IPS-18c (cell line): Measurements from ENCODE around the gene SIL1.

Experiments
- H3K4me3 ChIP-seq: 2 replicates; pipeline ENCODE4 v1.7.0; 2013; ENCODE audit warnings: low read depth, mild to moderate bottlenecking, low read length, moderate library complexity; ENCODE audit not compliant: insufficient read depth
- H3K9me3 ChIP-seq: one replicate; pipeline ENCODE4 v1.6.1; 2013; ENCODE audit warnings: mild to moderate bottlenecking, low read length, moderate library complexity; ENCODE audit not compliant: control insufficient read depth, insufficient read depth

The SIL1 gene

GRCh38 chr5:138974227-138975063 is 223.7 kb downstream of the SIL1 start:
- Histone ChIP-seq H3K9me3 (no peaks in the 10 kb centered on the region), H3K4me3 (no peak overlapping the region)

- Histone ChIP-seq H3K9me3 (no peaks in the 10 kb centered on the region), H3K4me3 (no peak overlapping the region)
These were observed 225.3 kb downstream of the SIL1 start for GRCh38 chr5:138972836-138973235.

GRCh38 chr5:138972230-138972629 is 225.9 kb downstream of the SIL1 start:
- H3K4me3 ChIP-seq, result no peak overlapping the region
- H3K9me3 ChIP-seq, result no peaks in the 10 kb centered on the region

- Histone ChIP-seq H3K9me3 (no peaks in the 10 kb centered on the region), H3K4me3 (no peak overlapping the region)
These were observed 228.7 kb downstream of the SIL1 start for GRCh38 chr5:138969323-138970002.

GRCh38 chr5:138968601-138969000 is 229.6 kb downstream of the SIL1 start:
- Histone ChIP-seq H3K4me3 (no peak overlapping the region), H3K9me3 (no peaks in the 10 kb centered on the region)

GRCh38 chr5:138967791-138968448 is 230.2 kb downstream of the SIL1 start:
- Histone ChIP-seq H3K4me3 (no peak overlapping the region), H3K9me3 (no peaks in the 10 kb centered on the region)

GRCh38 chr5:138966236-138966985 is 231.8 kb downstream of the SIL1 start:
- H3K4me3 ChIP-seq, result no peak overlapping the region

GRCh38 chr5:138965626-138966025 is 232.5 kb downstream of the SIL1 start:
- H3K4me3 ChIP-seq, result no peak overlapping the region
- H3K9me3 ChIP-seq, result no peaks in the 10 kb centered on the region

More at GRCh38 chr5:138966236-138966985, 231.8 kb downstream of the SIL1 start:
- H3K9me3 ChIP-seq, result no peaks in the 10 kb centered on the region

- H3K9me3 ChIP-seq, result no peaks in the 10 kb centered on the region
- no peak overlapping the region for H3K4me3 ChIP-seq
These were observed 233.4 kb downstream of the SIL1 start for GRCh38 chr5:138964647-138965201.

GRCh38 chr5:138963763-138964371 is 234.3 kb downstream of the SIL1 start:
- no peak overlapping the region for H3K4me3 ChIP-seq
- no peaks in the 10 kb centered on the region for H3K9me3 ChIP-seq

GRCh38 chr5:138962614-138963370 is 235.4 kb downstream of the SIL1 start:
- Histone ChIP-seq H3K9me3 (no peaks in the 10 kb centered on the region), H3K4me3 (no peak overlapping the region)

- Histone ChIP-seq H3K9me3 (no peaks in the 10 kb centered on the region), H3K4me3 (no peak overlapping the region)
These were observed 236.4 kb downstream of the SIL1 start for GRCh38 chr5:138961729-138962128.

GRCh38 chr5:138961221-138961620 is 236.9 kb downstream of the SIL1 start:
- Histone ChIP-seq H3K9me3 (no peaks in the 10 kb centered on the region), H3K4me3 (no peak overlapping the region)

GRCh38 chr5:138960145-138960692 is 237.9 kb downstream of the SIL1 start:
- H3K4me3 ChIP-seq, result no peak overlapping the region

GRCh38 chr5:138956801-138957200 is 241.4 kb downstream of the SIL1 start:
- Histone ChIP-seq H3K9me3 (no peaks in the 10 kb centered on the region), H3K4me3 (no peak overlapping the region)

More at GRCh38 chr5:138960145-138960692, 237.9 kb downstream of the SIL1 start:
- no peaks in the 10 kb centered on the region for H3K9me3 ChIP-seq
